Measurements from ENCODE around the gene HPGD.

- TF ChIP-seq POLR2AphosphoS5 (IDR thresholded peaks at IDR 0.05; ENCODE audit: low read depth, low read length) (no peak), POU2F2 (IDR thresholded peaks at IDR 0.05; ENCODE audit: low read depth, low read length) (no peak), POLR2A (IDR thresholded peaks at IDR 0.05; ENCODE audit: low read depth, low read length) (no peak), TAF1 (IDR thresholded peaks at IDR 0.05; ENCODE audit: low read depth, low read length) (no peak)
These were observed 37.6 kb upstream of the HPGD start for GRCh38 chr4:174559894-174560293.
